Endothelial cell (in vitro differentiated cells): Measurements from ENCODE around the gene CLNS1A. TPM values are rescaled to one million over a fixed set of nuclear protein-coding genes. Genes with fewer than 3 reads are reported as not detected.

Source experiments
- DNase-seq: peaks from one replicate; pipeline ENCODE4 v3.0.0; 2021; ENCODE audit warnings: low spot score
- H3K27ac Mint-ChIP-seq: one replicate; pipeline ENCODE4 v1.8.0; 2021; ENCODE audit warnings: mixed read lengths, inconsistent platforms; ENCODE audit not compliant: unreplicated experiment
- H3K27me3 Mint-ChIP-seq: one replicate; pipeline ENCODE4 v1.8.0; 2021; ENCODE audit warnings: mild to moderate bottlenecking, moderate library complexity, mixed read lengths, inconsistent platforms; ENCODE audit not compliant: unreplicated experiment
- H3K36me3 Mint-ChIP-seq: one replicate; pipeline ENCODE4 v1.8.0; 2021; ENCODE audit warnings: mild to moderate bottlenecking, low read depth, mixed read lengths, inconsistent platforms; ENCODE audit not compliant: unreplicated experiment
- H3K4me1 Mint-ChIP-seq: one replicate; pipeline ENCODE4 v1.8.0; 2021; ENCODE audit warnings: mild to moderate bottlenecking, mixed read lengths, inconsistent platforms; ENCODE audit not compliant: unreplicated experiment
- H3K4me3 Mint-ChIP-seq: one replicate; pipeline ENCODE4 v1.8.0; 2021; ENCODE audit warnings: mild to moderate bottlenecking, mixed read lengths, inconsistent platforms; ENCODE audit not compliant: unreplicated experiment
- H3K9me3 Mint-ChIP-seq: one replicate; pipeline ENCODE4 v1.8.0; 2021; ENCODE audit warnings: mixed read lengths, inconsistent platforms; ENCODE audit not compliant: unreplicated experiment
- CTCF ChIP-seq: fragments of 200-600 bp; sonication (generic); IDR thresholded peaks from one replicate; pipeline ENCODE4 v1.5.0; 2021; ENCODE audit warnings: antibody characterized with exemption; ENCODE audit not compliant: unreplicated experiment
- total RNA-seq: library from RNA; stranded (reverse); fragmentation: NEBNext Ultra II Directional; extraction: Animal tissue kit (Norgen Biotek cat#: 25700); gene quantifications from one replicate; pipeline ENCODE4 v1.2.1, GENCODE V29; 2021; ENCODE audit not compliant: unreplicated experiment

Gene CLNS1A
- total RNA-seq, 1 donor from 2014 or later = 95.6 TPM

GRCh38 chr11:77669848-77670511 is 32.4 kb upstream of the CLNS1A start:
- Mint-ChIP-seq H3K9me3 (no peaks in the 10 kb centered on the region), H3K27me3 (no peaks in the 10 kb centered on the region), H3K36me3 (peaks cover 22% of the 10 kb centered on the region), H3K4me1 (no peaks in the 10 kb centered on the region), H3K4me3 (no peak overlapping the region), H3K27ac (no peak overlapping the region)
- no peak for TF ChIP-seq CTCF
- no peak for DNase-seq

GRCh38 chr11:77668760-77669159 is 31.2 kb upstream of the CLNS1A start:
- H3K36me3 Mint-ChIP-seq = peaks cover 20% of the 10 kb centered on the region
- no peak overlapping the region for H3K27ac Mint-ChIP-seq
- H3K9me3 Mint-ChIP-seq = no peaks in the 10 kb centered on the region

DNA sequence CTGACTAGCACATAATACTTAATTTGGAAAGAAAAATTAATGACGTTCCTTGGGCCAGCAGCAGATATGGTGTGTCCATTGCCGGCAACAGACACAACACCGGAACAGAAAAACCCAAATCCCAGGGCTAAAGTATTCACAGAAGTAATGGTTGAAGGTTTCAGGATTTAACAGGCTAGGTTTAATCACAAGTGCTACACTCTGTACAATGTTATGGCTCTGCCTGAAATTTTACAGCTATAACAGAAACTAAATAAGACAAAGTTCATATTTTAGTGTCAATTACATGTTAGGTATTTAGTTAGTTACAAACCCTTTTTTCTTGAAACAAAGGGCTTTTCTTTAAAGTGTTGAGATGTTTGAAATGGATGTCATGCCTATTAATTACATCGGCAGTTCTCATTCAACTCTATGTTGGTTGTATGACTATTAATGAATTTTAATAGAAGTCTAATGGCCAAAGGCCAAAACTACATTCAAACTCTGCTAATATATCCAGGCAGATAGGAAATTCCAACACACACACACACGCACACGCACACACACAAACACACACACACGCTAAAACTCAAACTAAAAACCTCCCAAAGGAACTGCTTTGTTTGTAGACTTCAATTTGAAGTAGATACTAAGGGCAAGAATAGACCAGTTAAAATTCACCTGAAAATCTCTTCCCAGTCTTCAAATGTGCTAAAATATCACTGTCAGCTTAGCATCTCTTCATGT is 27.8 kb upstream of the CLNS1A start:
- no peak for DNase-seq
- H3K27me3 Mint-ChIP-seq = no peaks in the 10 kb centered on the region
- H3K9me3 Mint-ChIP-seq = no peaks in the 10 kb centered on the region
- no peaks in the 10 kb centered on the region for H3K4me1 Mint-ChIP-seq
- no peak overlapping the region for H3K4me3 Mint-ChIP-seq
- peaks cover 10% of the 10 kb centered on the region for H3K36me3 Mint-ChIP-seq
- H3K27ac Mint-ChIP-seq = no peak overlapping the region
- TF ChIP-seq CTCF = no peak

More at GRCh38 chr11:77668760-77669159, 31.2 kb upstream of the CLNS1A start:
- TF ChIP-seq CTCF = no peak
- H3K4me1 Mint-ChIP-seq = no peaks in the 10 kb centered on the region
- no peak overlapping the region for H3K4me3 Mint-ChIP-seq
- DNase-seq = no peak
- no peaks in the 10 kb centered on the region for H3K27me3 Mint-ChIP-seq

DNA sequence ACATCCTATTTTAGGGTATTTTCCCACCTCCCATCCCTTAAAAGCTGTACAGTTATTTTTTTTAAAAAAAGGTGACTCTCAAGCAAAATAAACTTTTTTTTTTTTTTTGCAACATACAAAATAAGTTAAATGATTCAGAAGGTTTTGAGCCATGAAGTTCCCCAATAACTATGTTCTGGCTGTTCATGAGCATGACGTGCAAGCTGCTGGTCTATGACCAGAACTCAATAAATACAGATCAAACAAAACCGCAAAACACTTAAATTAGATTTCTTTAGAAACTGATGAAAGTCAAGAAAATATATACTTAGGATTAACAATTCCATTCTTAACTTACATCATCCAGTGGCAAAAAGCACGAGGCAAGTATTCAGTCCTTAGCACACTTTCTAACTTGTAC is 24.1 kb upstream of the CLNS1A start:
- Mint-ChIP-seq H3K27ac (no peak overlapping the region), H3K9me3 (no peaks in the 10 kb centered on the region)

More for the DNA sequence above, 24.1 kb upstream of the CLNS1A start:
- TF ChIP-seq CTCF = no peak
- Mint-ChIP-seq H3K4me1 (no peaks in the 10 kb centered on the region), H3K4me3 (no peak overlapping the region), H3K36me3 (no peaks in the 10 kb centered on the region), H3K27me3 (no peaks in the 10 kb centered on the region)
- no peak for DNase-seq
